PC-9 (cell line): ENCODE measurements around the gene BUD23.

Experiments
- CTCF ChIP-seq: fragments of 200-600 bp; sonication (generic); conservative IDR thresholded peaks from 2 replicates; pipeline ENCODE4 v1.6.1; 2017; ENCODE audit warnings: mixed run types, antibody characterized with exemption, mild to moderate bottlenecking, moderate library complexity
- EZH2 ChIP-seq: fragments of 200-600 bp; sonication (generic); IDR thresholded peaks from 2 replicates; pipeline ENCODE4 v1.8.0; 2017; ENCODE audit warnings: antibody characterized with exemption, low read depth

DNA sequence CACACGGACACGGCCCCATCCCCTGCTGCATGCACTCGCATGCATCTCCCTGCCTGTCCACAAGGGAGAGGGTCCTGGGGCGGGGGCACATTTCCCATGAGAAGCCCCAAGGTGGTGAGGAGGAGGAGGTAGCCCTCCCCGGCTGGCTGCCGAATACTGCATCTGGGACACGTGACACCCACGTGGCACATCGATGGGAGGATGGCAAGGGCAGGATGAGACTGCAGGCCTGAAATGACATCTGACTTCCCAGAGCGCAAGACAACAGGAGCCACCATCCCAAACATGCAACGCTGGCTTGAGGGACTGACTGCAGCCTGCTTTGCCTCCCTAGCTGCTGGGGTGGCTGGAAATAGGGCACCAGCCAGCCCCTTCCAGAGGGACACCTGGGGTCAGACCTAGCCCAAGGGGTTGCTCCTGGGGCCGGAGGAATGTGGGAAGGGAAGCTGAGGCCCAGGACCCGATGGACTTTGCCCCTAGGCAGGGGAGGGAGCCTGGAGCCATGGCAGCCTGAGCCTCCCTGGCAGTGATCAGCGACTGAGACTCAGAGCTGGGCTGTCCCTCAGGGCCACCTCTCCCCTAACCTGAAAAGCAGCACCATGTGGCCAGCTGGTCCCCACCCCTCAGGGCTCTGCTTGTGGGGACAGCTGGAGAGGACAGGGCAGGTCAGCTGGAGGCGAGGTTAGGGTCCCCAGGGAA lies 16.1 kb downstream of the BUD23 start:
- TF ChIP-seq CTCF (no peak), EZH2 (no peak)
